ENCODE measurements around the gene CBX4.
A peak's percentile ranks its signal among the peaks of the same experiment; 100 is the strongest.

CBX4 gene

DNA sequence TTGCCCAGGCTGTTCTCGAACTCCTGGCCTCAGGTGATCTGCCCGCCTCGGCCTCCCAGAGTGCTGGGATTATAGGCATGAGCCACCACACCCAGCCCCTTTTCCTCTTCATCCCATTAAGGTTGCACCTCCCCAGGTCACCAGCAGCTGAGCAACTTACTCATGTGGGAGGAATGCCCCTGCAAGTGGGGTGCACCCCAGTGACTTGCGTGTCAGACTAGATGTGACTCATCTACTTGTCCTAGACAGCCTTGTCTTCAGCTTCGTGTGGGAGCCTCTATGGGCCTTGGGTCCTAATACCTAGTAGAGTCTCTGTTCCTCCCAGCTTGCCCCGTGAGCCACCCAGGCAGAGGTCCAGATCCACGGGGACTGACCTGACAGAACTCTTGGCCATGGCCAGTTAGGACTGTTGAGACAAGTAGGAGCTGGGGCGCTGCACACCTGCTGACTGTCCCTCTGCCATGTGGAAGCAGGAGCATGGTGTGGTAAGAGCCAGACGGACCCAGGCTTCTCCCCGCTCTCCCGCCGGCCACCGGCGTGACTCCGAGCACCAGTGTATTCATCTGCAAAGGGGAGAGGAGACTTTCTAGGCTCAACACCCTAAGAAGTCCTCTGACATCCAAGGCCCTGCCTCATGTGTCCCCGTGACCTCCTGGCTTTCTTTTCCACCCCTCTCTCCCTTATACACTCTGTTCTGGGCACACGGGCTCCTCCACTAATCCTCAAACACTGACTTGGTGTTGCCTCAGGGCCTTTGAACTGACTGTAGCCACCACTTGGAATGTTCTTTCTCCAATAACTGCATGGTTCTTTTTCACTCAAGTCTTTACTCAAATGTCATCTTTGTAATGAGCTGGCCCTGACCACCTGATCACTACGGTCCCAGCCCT lies 11.6 kb upstream of the CBX4 start:
- DNase-seq (ENCODE audit: low spot score) = peak; percentile 41
- Histone ChIP-seq H3K4me3 (no peak overlapping the region), H3K27ac (no peak overlapping the region)
- TF ChIP-seq, protein P1, sequence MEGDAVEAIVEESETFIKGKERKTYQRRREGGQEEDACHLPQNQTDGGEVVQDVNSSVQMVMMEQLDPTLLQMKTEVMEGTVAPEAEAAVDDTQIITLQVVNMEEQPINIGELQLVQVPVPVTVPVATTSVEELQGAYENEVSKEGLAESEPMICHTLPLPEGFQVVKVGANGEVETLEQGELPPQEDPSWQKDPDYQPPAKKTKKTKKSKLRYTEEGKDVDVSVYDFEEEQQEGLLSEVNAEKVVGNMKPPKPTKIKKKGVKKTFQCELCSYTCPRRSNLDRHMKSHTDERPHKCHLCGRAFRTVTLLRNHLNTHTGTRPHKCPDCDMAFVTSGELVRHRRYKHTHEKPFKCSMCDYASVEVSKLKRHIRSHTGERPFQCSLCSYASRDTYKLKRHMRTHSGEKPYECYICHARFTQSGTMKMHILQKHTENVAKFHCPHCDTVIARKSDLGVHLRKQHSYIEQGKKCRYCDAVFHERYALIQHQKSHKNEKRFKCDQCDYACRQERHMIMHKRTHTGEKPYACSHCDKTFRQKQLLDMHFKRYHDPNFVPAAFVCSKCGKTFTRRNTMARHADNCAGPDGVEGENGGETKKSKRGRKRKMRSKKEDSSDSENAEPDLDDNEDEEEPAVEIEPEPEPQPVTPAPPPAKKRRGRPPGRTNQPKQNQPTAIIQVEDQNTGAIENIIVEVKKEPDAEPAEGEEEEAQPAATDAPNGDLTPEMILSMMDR (IDR thresholded peaks at IDR 0.05) = no peak

DNA sequence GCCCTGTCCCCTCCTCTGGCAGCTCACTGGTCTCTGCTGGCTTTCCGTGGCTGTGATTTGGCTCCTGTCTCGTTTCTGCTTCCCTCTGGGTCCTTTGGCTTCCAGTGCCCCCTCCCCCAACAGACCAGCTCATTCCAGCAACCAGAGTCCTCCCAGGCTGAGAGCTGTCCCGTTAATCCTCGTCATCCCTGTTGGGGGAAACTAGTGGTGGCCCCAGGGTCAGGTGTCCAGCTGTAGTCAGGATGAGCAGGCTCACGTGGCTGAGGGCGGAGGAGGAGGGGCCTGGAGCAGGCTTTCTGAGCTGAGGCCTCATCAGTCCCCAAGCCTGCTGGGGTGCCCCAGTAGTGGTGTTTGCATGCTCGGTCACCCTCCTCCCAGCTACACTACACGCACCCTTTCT lies 10.7 kb upstream of the CBX4 start:
- Histone ChIP-seq H3K4me3 (no peak overlapping the region), H3K27ac (no peak overlapping the region)
- DNase-seq (ENCODE audit: low spot score) = no peak
- TF ChIP-seq, protein P1 (IDR thresholded peaks at IDR 0.05) = no peak

DNA sequence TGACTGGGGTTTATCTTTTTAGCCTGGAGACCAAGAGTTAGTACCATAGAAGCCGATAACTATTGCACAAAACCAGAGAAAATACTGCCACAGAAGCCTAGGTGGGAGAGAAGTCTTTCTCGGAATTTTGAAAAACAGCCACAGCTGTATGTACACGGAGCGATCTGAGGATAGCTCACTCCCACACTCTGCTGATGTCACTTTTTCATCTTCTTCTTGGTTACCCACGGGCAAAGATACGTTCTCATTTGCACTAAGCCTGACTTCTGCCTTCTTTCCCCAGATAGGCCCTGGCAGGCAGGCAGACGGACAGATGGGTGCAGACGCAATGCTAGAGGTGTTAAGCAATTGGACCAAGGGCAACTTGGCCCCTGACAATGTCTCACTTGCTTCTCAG lies 9.1 kb upstream of the CBX4 start:
- no peak for DNase-seq (ENCODE audit: low spot score)
- H3K4me3 ChIP-seq = no peak overlapping the region
- TF ChIP-seq, protein P1 (IDR thresholded peaks at IDR 0.05) = no peak
- H3K27ac ChIP-seq = no peak overlapping the region

DNA sequence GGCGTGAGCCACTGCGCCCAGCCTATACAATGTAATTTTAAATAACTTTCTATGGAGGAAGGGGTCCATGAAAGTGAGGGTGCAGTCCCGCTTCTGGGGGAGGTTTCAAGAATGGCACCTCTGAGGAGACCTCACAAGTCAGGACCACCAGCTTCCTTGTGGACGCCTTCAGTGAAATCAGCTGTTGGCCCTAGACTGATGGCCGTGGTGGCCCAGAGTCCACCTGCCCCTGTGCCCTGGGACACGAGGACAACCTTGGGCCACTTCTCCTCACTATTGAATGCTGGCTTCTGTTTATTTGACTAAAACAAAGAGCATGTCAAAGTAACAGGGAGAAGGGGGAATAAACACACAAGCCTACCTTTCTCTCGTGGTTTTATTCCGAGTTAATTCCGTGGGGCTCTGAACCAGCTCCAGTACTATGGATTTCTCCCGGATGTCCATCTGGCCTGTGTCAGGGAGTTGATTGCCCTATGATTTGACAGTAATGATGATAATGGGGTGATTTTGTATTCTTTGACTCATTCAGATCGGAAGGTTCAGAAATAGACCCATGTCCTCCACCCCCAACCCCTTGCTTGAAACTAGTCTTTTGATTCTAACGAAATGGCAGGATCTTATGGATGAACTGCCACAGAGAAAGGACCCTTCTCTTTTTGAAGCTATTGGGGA lies 8.6 kb upstream of the CBX4 start:
- TF ChIP-seq, protein P1 (IDR thresholded peaks at IDR 0.05) = no peak
- Histone ChIP-seq H3K4me3 (no peak overlapping the region), H3K27ac (no peak overlapping the region)
- DNase-seq (ENCODE audit: low spot score) = no peak

DNA sequence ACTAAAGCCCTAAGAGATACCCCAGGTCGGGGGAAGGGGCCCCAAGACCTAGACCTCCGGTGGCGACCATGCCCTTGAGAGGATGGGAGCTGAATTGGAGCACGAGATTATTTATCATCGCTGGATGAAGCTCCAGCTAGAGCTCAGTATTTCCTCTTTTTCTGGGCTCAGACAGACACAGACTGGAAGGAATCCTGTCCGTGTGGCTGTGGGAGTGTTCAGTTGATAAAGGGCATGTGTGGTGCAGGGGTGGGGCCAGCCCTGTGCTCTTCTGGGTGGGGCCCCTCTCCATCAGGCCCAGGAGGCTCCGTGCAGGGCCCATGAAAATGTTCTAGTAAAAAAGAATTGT lies 6.3 kb upstream of the CBX4 start:
- TF ChIP-seq, protein P1 (IDR thresholded peaks at IDR 0.05) = no peak
- DNase-seq (ENCODE audit: low spot score) = no peak
- no peak overlapping the region for H3K4me3 ChIP-seq
- H3K27ac ChIP-seq = peak overlapping the region in 1 of 2 donors; percentile 48

DNA sequence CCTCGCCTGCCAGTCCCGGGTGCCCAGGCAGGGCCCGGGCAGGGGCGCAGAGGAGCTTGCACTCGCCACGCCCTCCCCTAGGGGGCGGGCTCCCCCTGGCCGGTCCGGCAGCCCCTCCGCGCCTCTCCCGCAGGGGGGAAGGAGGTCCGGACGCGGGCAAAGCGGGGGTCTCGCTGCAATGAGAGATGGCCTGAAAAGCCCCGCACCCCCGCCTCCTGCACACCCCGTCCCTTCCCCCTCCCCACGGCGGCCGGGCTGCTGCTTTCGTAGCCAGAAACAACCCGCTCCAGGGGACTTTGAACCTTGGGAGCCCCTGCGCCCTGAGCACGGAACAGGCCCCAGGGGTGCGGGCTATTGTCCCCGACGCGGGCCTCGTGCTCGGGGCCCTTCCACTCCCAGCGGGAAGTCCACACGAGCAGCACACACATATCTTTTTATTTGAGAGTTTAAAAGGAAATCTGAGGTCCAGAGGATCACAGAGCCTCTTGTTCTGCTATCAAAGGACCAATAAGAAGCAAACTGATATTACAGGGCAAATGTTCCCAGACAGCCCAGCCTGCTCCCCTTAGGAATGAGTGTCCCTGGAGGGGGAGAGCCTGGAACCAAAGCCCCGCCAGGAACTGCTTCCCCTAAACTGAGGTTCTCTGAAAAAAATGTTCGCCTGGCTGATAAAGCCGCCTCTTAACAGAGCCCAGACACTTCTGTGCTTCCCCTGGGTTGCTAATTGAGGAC lies 5.8 kb upstream of the CBX4 start:
- DNase-seq (ENCODE audit: low spot score) = no peak

More for the DNA sequence above, 5.8 kb upstream of the CBX4 start:
- TF ChIP-seq, protein P1 (IDR thresholded peaks at IDR 0.05) = peak; percentile 73
- Histone ChIP-seq H3K4me3 (peak overlapping the region; percentile 63), H3K27ac (peak overlapping the region in 1 of 2 donors; percentile 48)

Data from coronary artery (tissue), 2 donors.